Germinal center (tissue), 1 donor: ENCODE results near the gene KRTAP12-2.
"Not testable (repeated sequence)": the region's sequence is repeated elsewhere in the genome, so short reads cannot be mapped to it uniquely, and the experiment has no call there.

Experiments used
- DNase-seq: peaks from one replicate; pipeline ENCODE4 v3.0.0; 2012; ENCODE audit warnings: mixed read lengths, low spot score

Gene KRTAP12-2

DNA sequence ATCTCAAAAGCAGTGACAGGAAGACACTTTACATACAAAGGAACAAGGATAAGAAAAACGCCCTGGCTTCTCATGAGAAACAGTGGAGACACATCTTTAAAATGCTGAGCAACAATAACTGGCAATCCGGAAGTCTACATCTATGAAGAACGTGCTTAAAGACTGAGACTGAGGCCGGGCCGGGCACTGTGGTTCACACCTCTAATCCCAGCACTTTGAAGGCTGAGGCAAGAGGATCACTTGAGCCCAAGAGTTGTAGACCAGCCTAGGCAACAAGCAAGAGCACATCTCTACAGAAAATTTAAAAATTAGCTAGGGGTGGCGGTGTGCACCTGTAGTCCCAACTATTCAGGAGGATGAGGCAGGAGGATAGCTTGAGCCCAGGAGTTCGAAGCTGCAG is 17.4 kb upstream of the KRTAP12-2 start:
- no peak for DNase-seq

- no peak for DNase-seq
Measured at GRCh38 chr21:44682580-44683151, 15.9 kb upstream of the KRTAP12-2 start.

GRCh38 chr21:44681861-44682579 is 15.3 kb upstream of the KRTAP12-2 start, which contains the start of gene KRTAP12-1:
TSS of gene KRTAP12-1 (minus strand) at chr21:44682163. CDS start at chr21:44682123, 40 bp downstream.
- no peak for DNase-seq

DNA sequence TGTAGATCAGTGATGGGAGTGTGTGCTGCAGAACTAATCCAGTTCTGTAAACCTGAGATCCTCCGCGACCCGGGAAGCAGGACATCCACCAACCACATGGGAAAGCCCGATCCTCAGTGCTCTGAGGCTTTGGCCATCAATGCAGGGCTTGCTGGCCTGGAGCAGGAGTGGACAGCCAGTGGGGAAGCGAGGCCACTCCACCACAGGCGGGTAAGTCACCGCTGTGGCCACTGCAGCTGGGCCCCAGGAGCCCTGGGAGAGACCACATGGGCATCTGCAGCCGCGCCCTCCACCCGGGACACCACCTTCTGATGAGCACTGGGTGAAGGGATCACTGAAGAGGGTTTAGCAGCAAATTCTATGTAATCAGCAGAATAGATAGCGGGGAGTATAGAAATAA is 14.4 kb upstream of the KRTAP12-2 start:
- no peak for DNase-seq

DNA sequence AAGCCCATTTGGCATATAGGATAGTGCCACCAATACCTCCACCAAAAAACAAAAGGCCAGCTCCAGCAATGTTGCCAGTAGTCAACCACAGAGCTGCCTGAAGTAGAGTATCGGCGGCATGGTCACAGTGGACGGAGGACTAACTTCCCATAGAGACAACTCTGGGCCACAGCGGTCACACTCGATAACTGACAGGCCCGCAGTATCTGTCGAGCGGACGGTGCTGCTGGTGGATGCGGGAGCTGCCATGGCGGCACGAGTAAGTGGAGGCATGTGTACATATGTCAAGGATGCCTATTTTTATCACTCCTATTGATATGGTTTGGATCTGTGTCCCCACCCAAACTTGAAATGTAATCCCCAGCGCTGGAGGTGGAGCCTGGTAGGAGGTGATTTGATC is 11.2 kb upstream of the KRTAP12-2 start:
- DNase-seq: no peak

DNA sequence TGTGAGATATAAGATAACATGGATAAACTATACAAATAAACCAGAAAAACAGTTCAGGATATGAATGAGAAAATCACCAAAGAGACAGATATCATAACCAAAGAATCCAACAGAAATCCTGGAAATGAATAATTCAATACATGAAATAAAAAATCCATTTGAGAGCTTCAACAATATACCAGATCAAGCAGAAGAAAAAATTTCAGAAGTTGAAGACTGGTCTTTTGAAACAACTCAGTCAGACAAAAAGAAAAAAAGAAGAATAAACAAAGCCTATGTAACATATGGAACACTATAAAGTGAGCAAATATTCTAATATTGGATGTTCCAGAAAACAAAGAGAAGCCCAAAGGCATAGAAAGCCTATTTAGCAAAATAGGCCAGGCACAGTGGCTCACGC is 5.2 kb upstream of the KRTAP12-2 start:
- no peak for DNase-seq

DNA sequence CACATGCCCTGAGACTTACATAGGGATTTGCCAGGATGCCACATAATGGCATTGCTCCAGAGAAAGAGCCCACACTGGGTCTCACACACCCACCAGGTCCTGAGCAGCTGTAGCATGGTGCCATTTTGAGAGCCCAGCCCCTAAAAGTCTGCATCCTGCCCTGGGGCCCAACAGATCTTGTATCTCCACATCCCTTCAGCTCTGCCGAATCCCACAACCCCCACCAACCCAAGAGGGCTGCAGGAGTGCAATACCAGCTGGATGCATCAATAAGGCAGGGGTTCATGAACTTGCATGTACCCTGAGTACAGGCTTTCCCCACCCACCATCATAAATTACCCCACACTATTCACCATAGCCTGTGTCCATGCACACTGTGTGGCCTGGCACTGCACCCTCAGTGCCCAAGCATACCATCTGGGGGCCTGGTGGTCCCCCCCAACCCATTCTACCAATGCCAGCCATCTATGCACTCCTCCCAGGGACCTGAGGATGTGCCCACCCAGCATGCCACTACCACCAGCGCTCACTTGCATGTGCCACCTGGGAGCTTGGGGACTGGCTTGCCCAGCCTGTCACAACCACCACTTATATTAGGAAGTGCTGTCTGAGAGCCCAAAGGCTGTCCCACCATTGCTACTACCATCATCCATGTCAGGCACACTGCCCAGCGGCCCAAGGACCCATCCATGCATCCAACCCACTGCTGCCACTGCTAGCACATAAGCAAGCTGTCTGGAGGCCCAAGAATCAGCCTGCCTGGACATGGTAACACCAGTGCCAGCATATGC is 4.1 kb upstream of the KRTAP12-2 start:
- no peak for DNase-seq

DNA sequence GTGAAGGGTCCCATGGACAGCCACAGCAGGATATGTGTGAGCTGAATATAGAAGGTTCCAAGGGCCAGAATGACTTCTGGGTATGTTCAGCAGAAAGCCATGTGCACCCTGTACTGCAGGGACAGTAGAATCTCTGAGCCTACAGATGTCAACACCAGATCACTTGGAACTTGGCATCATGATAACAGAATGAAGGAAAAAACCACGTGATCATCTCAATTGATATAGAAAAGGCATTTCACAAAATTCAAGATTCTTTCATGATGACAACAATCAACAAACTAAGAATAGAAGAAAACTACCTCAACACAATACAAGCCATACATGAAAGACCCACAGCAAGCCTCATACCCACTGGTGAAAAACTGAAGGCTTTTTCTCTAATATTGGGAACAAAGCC is 885 bp upstream of the KRTAP12-2 start:
- no peak for DNase-seq

DNA sequence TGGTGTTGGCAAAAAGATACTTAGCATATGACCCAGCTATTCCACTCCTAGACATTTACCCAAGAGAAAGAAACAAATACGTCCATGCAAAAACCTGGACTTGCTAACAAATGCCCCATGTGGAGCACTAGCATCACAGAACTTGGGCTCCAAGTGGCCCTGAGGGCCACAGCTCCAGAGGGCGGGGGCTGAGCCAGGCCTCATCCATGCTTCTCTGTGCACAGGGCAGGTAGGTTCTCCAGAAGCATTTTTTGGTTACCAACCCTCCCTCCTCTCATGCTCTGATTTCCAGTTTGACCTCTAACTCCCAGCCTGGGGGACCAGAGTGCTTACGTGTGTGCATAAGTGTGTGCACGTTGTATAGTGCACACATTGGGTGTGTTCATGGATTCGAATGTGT is 2.0 kb downstream of the KRTAP12-2 start:
- no peak for DNase-seq

DNA sequence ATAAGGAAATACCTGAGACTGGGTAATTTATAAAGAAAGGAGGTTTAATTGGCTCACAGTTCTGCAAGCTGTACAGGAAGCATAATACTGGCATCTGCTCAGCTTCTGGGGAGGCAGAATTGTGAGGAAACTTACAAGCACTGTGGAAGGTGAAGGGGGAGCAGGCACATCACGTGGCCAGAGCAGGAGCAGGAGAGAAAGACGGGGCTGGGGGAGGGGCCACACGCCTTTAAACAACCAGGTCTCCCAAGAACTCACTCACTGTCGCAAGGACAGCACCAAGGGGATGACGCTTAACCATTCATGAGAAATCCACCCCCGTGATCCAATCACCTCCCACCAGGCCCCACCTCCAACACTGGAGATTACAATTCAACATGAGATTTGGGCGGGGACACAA is 5.2 kb downstream of the KRTAP12-2 start:
- not testable (repeated sequence) for DNase-seq

DNA sequence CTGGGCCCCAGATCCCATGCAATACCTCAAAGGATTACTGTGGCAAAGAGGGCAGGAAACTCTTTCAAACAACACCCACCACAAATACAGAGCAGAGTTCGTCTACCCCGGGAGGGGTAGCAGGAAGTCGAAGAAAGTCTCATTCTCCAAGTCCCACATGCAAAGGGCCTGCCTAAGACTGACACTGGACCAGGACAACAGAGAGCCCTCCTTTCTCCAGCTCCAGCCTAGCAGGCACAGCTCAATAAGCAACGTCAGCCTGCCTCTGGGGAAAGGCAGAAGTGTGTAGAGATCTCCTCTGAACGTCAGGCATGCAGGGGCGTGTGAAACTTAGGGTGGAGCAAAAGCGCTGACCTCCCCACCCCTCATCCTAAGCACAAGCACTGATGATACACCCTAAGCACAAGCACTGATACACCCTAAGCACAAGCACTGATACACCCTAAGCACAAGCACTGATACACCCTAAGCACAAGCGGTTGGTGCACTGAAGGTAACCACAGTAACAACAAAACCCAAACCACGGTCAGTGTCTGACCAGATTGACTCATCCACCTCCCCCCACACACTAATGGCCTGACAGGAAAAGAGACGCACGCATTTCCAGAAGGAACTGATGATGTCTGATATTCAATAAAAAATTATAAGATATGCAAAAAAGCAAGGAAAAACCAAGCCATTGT is 7.7 kb downstream of the KRTAP12-2 start:
- no peak for DNase-seq

GRCh38 chr21:44658541-44658910 is 8.2 kb downstream of the KRTAP12-2 start:
- no peak for DNase-seq

- DNase-seq: no peak
Measured at GRCh38 chr21:44657635-44658540, 8.8 kb downstream of the KRTAP12-2 start, which contains the start of gene KRTAP12-3. TSS of gene KRTAP12-3 (plus strand) at chr21:44657932. CDS start at chr21:44657980, 48 bp downstream.

DNA sequence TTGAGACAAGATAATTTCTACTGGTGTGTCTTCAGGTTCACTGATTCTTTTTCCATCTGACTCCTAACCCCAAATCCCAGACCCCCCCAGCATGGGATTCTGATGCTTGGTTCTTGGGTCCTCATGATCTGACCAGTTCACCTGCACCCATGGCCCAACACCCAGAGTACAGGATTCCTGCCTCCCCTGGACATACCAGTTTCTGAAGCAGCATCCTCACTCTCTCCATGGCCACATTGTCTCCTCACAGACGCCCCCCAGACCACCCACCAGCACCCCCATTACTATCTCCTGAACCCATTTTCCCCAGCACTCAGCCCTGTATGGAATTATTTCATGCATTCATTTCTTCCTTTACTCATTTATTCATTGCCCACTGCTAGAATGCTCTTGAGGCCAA is 9.9 kb downstream of the KRTAP12-2 start:
- no peak for DNase-seq

GRCh38 chr21:44654576-44655175 is 12.1 kb downstream of the KRTAP12-2 start, which contains the start of gene KRTAP12-4:
TSS of gene KRTAP12-4 (minus strand) at chr21:44654659. CDS start at chr21:44654614, 45 bp downstream.
- DNase-seq: no peak

- DNase-seq: no peak
Measured at GRCh38 chr21:44653656-44654575, 12.8 kb downstream of the KRTAP12-2 start.

GRCh38 chr21:44653123-44653522 is 13.6 kb downstream of the KRTAP12-2 start:
- no peak for DNase-seq

GRCh38 chr21:44650973-44651675 is 15.6 kb downstream of the KRTAP12-2 start:
- DNase-seq: no peak
